GM21723 (cell line): Measurements from ENCODE around the gene MPP3.

Source experiments
- ATAC-seq: cut with Tn5 transposase; IDR thresholded peaks from one replicate; pipeline ENCODE4 v1.9.1; 2021; ENCODE audit warnings: mild to moderate bottlenecking, moderate library complexity; ENCODE audit not compliant: unreplicated experiment

Gene MPP3

GRCh38 chr17:43834106-43834505 lies 1.2 kb upstream of the MPP3 start:
- ATAC-seq, result no peak

- ATAC-seq, result no peak
These were observed 574 bp downstream of the MPP3 start for GRCh38 chr17:43832168-43832975.

GRCh38 chr17:43831633-43832032 lies 1.3 kb downstream of the MPP3 start:
- no peak for ATAC-seq

GRCh38 chr17:43830510-43831140 lies 2.3 kb downstream of the MPP3 start:
- no peak for ATAC-seq

- no peak for ATAC-seq
These were observed 3.2 kb downstream of the MPP3 start for GRCh38 chr17:43829738-43830137.

- ATAC-seq, result no peak
These were observed 5.3 kb downstream of the MPP3 start for GRCh38 chr17:43827596-43827995.

- no peak for ATAC-seq
These were observed 6.7 kb downstream of the MPP3 start for GRCh38 chr17:43826206-43826605.

- no peak for ATAC-seq
These were observed 7.4 kb downstream of the MPP3 start for GRCh38 chr17:43825567-43825966.

GRCh38 chr17:43823350-43824084 lies 9.4 kb downstream of the MPP3 start:
- no peak for ATAC-seq

GRCh38 chr17:43822570-43823190 lies 10.3 kb downstream of the MPP3 start:
- ATAC-seq, result no peak

GRCh38 chr17:43820759-43821158 lies 12.2 kb downstream of the MPP3 start:
- ATAC-seq, result no peak

GRCh38 chr17:43818966-43819365 lies 14.0 kb downstream of the MPP3 start:
- ATAC-seq, result no peak

GRCh38 chr17:43817826-43818225 lies 15.1 kb downstream of the MPP3 start:
- no peak for ATAC-seq

- no peak for ATAC-seq
These were observed 16.3 kb downstream of the MPP3 start for GRCh38 chr17:43816336-43817320.

GRCh38 chr17:43814714-43815113 lies 18.2 kb downstream of the MPP3 start:
- no peak for ATAC-seq

GRCh38 chr17:43814026-43814425 lies 18.9 kb downstream of the MPP3 start:
- no peak for ATAC-seq

- no peak for ATAC-seq
These were observed 19.6 kb downstream of the MPP3 start for GRCh38 chr17:43813386-43813785.

GRCh38 chr17:43812396-43813265 lies 20.3 kb downstream of the MPP3 start:
- no peak for ATAC-seq

- no peak for ATAC-seq
These were observed 22.1 kb downstream of the MPP3 start for GRCh38 chr17:43810823-43811222.
